Stimulated activated CD4-positive, alpha-beta T cell treated with anti-CD3 and anti-CD28 coated beads, Interleukin-4, amount 100 ng/mL, for 24 hours (primary cell): ENCODE results near the gene NCAM2.
A peak's percentile ranks its signal among the peaks of the same experiment; 100 is the strongest.
"Not testable (repeated sequence)": the region's sequence is repeated elsewhere in the genome, so short reads cannot be mapped to it uniquely, and the experiment has no call there.

ENCODE experiments used
- DNase-seq: peaks from one replicate; pipeline ENCODE4 v3.0.0-alpha.2; 2020

NCAM2 gene

DNA sequence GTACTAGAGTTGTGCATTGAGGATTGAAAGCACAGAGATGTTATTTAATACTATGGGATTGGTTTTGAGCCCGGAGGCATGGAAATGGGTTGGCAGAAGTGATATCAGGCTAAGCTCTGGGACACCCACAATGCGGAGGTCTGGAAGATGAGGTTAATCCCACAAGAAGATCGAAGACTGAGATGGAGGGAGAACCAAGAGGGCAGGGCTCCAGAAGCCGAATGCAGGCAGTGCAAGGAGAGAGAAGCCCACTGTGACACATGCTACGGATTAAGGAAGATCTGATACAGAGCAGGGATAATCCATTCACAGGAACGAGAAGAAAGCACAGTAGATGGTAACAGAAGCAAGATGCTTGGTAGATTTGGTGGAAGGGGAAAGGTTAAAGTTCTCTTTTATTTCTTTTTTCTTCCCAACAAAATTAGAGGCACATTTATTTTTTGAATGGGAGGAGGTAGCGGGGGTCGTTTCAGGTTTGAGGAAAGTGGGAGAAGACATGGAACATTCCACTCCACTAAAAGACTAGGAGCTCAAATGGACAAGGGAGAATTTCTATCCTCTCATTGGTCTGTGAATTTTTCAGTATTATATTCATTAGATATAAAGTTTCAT lies 113.2 kb downstream of the NCAM2 start:
- no peak for DNase-seq

DNA sequence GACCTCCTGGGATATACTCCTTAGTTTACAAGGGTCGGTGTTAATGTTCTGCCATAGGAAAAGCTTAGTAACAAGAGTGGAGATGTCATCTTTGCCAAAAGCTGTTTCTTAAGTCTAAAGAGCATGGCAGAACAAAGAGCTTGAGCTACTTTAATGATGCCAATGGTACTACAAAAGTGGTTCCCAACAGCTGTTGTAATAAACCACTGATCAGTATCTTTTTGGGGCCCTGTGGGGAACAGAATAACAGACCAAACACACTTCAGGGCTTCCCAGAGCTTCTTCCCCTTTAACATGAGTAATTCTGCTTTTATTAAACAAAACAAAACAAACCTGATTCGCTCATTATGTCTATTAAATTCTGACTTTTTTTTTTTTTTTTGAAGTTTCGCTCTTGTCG lies 116.3 kb downstream of the NCAM2 start:
- no peak for DNase-seq

DNA sequence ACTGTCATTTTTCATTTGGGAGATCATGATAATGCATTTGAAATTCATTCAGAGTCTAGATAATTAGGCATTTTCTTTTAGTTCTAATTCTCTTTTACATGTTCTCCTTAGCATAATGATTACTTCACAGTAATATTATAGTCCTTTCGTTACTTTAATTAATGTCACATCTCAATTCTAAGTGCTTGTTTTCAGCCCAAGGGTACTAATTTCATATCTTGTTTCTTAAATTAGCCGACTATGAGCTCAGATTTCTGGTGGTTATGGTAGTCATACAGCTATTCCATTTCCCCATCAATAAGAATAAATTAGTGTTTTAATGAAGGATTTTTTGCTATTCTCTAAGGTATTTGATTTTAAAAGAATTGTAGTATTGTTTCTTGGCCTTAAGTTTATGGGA lies 120.9 kb downstream of the NCAM2 start:
- DNase-seq = no peak

DNA sequence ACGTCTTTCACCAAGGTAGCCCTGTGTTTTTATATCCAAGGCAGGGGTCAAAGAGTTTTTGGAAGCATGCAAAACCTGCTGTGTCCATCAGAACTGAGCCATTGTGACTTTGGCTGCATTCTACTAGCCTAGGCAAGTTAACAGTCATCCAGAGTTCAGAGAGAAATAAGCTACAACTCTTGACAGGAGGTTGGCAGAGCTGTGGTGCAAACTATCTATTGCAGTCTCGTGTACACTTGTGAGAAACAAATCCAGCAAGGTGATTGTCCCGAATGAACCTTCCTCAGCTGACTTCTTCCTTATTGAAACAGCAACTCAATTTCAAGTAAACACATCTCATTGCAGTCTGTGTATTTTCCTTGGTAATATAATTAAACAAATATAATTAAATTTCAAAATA lies 124.5 kb downstream of the NCAM2 start:
- no peak for DNase-seq

DNA sequence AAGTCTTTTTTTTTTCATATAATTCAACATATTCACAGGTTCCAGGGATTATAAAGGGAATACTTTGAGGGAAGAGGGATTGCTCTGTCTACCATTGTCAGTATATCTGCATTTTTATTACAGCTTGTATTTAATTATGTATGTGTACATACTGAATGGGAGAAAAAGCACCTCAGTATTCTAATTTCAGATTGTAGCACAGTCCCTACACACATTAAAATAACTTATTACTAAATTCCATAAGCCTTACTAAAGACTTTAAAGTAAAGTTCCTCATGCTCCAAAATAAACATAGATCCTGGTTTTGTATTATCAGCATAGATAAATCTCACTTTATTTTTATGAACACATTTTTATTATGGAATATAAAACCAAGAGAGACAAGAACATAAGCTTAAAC lies 134.2 kb downstream of the NCAM2 start:
- DNase-seq = no peak

DNA sequence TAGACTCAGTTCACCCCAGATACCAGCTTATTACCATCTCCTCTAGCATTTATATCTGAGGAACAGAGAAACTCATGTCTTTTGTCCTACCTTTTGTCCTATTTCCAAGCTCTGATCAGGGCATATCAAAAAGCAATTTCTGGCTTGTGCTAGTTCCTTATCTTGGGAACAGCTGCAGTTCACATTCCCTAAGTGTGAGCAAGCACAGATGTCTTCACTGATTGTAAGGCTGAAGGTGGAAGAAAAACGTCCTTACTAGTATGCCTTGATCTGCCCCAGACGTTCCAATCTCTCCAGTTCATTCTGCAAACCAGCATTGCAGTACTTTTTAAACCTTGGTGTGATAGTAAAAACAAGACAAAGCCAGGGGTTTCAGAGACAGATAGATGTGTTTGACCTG lies 139.8 kb downstream of the NCAM2 start:
- DNase-seq = no peak

DNA sequence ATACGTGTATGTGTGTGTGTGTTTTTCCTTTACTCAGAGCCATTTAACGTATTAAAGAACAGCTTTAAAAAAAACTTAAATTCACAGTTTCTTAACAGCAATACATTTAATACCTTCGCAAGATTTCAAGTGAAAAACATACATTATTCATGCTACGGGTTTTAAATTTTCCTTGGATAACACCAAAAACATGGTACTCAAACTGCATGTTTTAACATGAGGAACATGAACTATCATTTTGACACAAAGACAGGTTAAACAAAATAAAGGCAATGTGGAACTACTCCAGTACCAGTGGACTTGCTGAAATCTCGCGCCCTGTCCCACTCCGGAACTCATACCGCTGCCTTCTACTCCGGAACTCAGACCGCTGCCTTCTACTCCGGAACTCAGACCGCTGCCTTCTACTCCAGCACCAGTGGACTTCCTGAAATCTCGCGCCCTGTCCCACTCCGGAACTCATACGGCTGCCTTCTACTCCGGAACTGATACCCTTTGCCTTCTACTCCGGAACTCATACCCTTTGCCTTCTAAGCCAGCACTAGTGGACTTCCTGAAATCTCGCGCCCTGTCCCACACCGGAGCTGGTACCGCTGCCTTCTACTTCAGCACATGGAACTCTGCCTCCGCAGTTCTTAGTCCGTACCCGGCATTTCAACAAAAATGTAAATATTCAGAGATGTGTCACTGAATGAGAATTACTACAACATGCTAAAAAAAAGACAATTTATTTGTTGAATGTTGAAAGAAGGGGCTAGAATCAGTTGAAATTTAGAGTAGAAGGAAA lies 148.6 kb downstream of the NCAM2 start:
- DNase-seq = no peak

DNA sequence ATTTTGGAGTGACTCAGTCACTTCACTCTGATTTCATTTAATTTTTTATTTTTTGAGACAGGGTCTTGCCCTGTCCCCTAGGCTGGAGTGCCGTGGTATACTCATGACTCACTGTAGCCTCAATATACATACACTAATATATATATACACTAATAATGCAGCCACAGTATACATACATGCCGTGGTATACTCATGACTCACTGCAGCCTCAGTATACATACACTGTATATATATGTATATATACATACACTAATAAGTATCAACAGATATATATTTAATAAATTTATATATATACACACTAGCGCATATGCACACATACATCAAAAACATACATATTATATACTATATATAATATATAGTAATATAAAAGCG lies 149.2 kb downstream of the NCAM2 start:
- DNase-seq = no peak

DNA sequence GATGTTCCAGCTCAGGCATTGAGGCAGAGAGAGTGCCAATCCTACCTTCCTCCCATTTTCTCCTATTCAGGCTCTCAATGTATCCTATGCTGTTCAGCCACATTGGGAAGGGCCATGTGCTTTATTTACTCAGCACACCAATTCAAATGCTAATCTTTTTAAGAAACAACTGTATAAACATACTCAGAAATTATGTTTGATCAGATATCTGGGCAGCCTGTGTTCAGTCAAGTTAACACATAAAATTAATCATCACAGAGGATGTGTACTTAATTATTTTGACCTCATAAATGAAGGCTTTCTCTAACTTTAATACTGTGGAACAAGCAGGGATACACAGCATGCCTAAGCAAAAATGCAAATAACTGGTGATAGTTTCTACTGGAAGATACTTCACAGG lies 149.8 kb downstream of the NCAM2 start:
- DNase-seq = no peak

DNA sequence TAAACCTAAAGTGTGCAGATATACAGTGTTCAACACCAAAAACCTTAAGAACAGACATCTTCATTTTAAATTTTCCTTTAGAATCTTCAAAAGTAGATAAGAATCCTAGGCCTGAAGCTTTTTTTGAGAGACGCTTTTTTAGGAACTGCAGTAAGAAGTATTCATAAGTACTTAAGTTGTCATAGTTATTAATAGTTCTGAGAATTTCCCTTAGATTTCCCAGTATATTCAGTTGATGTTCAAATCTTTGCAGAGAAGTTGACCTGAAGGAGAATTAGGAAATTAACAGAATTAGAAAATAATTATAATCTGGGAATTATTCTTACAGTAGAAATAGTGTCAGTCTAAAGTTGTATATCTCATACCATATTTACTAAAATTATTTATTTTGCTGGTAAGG lies 150.3 kb downstream of the NCAM2 start:
- DNase-seq = no peak

DNA sequence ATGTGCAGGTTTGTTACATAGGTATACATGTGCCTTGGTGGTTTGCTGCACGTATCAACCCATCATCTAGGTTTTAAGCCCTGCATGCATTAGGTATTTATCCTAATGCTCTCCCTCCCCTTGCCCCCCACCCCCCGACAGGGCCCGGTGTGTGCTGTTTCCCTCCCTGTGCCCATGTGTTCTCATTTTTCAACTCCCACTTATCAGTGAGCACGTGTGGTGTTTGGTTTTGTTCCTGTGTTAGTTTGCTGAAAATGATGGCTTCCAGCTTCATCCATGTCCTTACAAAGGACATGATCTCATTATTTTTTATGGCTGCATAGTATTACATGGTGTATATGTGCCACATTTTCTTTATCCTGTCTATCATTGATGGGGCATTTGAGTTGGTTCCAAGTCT lies 151.2 kb downstream of the NCAM2 start:
- not testable (repeated sequence) for DNase-seq

DNA sequence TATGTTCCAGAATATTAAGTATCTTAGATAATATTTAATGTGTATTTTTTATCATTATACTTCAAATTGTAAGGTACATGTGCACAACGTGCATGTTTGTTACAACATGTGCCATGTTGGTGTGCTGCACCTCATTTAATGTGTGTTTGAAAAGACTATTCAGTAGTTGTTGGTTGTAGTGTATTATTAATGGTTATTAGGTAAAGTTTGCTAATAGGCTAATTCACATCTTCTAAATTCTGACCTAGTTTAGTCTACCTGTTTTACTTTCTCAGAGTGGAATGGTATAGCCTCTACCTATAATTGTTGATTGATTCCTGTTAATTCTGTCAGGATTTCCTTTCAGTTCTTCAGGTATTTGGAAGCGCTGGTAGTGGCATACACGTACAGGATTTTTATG lies 153.0 kb downstream of the NCAM2 start:
- no peak for DNase-seq

DNA sequence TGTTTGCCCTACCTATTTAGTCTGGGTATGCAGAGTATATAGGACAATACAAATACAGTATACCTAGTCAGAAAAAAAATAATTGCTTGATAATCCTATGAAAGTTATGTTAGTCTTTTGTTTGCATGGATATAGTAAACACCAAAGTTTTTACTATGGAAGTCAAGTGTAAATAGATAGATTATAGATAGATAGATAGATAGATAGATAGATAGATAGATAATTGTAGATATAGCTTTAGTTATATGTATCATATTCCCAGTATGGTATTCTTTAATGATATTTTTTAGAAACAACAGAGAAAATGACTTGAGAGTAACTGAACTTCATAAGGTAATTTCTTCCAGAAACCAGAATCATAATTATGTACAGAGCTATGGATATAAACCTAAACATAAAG lies 158.2 kb downstream of the NCAM2 start:
- no peak for DNase-seq

DNA sequence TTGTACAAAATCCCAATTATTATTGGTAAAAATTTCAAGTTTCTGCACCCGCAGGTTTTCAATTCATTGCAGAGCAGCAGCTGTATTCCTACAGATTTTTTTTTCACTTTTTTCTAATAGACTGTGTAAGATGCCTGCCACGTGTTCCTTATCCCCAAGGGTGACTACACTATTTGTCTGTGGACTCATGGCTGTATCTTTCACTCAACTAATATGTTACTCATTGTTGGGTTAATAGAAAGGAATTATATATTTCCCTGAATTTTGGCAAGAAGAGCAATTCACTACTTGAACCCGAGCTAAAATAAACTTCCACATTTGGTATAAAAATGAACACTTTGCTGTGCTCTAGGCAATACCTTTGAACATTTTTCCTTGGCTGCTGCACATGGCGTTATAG lies 158.7 kb downstream of the NCAM2 start:
- no peak for DNase-seq

DNA sequence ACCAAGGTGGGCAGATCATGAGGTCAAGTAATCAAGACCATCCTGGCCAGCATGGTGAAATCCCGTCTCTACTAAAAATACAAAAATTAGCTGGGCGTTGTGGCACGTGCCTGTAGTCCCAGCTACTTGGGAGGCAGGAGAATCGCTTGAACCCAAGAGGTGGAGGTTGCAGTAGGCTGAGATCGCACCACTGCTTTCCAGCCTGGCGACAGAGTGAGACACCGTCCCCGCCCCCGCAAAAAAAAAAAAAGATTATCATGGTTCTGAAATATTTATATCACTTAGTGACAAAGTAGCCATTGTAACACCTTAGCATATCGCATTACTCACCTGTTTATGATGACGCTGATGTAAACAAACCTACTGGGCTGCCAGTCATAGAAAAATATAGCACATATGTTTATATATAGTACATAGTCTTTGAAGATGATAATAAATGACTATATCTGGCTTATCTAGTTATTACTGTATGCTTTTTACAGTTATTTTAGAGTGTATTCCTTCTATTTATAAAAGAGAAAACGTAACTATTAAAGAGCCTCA lies 160.2 kb downstream of the NCAM2 start:
- DNase-seq = no peak

DNA sequence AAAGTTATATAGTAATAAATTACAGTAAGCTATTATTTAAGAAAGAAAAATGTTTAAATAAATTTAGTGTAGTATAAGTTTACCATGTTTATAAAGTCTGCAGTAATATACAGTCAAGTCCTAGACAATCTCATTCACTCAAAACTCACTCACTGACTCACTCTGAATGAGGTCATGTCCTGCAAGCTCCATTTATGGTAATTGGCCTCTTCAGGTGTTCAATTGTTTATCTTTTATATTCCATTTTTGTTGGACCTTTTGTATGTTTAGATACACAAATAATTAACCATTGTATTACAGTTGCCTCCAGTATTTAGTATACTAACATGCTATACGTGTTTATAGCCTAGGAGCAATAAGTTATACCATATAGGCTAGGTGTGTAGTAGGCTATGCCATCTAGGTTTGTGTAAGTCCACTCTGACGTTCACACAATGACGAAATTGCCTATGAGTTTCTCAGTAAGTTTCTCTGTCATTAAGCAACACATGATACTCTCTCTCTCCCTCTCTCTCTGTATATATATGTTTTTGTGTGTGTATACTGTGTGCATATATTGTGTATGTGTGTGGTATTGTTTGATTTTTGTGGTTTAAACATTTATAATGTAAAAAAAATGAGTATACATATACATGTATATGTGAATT lies 161.2 kb downstream of the NCAM2 start:
- no peak for DNase-seq

DNA sequence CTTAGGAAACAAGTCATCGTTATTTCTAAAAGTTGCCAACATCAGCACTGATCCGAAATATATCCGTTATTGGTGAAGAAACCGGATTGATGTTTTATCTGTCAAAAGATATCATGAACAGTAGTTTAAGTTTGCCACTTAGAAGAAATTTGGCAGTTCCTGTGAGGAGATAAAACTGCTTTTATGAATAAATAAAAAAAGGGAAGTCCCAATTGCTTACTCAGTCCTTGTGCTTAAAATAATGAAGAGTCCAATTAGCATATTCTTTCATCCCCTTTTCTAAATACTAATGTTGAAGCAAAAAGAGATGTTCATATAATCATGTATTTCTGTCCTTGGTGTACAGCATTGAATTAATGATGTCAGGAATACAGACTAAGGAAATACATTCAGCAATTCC lies 164.6 kb downstream of the NCAM2 start:
- no peak for DNase-seq

DNA sequence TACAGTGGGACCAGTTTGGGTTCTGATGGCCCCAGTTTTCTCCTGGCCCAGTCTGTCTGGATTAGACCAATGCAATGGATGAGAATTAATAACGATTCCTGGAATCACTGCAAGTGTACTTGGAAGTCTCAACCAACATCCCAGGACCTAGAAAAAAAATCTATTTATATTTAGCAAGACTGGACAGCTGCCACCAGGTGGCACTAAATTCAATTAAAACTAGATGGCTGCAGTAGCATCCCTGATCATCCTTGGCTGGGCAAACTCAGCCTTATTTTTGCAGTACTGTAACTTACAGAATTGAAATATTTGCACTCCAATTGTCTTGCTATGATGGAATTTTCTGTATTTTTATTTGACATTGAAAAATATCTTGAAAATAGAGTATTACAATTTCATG lies 165.7 kb downstream of the NCAM2 start:
- peak; percentile 39 for DNase-seq

DNA sequence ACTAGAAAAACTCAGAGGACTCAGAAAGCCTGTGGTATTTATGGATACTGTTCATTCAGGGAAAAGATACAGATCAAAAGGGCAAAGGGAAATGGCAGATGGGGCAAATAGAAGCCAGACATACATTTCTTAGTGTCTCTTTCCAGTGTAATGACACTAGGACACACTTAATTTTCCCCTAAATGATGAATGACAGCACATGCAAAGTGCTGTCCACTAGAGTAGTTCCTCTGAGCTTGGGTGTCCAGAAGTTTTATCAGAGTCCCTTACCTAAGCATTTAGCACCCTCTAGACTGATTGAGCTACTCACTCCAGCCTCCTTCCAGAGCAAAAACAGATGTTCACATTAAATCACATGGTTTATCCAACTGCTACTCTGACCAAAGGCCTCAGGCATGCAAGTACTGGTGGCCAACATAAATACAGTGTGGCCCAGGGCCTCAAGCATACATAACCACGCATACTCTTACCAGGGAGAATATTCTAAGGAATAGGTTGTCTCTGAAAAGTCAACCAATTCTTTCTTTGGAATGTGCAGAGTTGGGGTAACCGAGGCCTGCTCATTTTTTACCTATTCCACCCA lies 166.9 kb downstream of the NCAM2 start:
- DNase-seq = no peak

DNA sequence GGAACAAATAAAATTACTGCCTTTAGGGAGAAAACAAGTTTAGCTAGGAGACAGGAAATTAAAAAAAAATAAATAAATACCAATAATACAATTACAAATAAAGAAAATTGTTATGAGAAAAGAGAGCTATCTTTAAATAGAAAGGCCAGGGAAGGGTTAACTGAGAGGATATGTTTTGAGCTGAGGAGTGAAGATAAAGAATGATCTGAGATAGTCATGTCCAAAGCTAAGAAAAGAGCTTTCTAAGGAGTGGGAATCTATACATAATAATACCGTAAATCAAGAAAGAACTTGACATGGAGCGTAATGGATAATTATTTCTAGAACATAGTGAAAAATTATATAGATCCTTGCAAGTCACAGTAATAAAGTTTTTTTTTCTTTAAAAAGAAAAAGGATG lies 176.5 kb downstream of the NCAM2 start:
- no peak for DNase-seq

DNA sequence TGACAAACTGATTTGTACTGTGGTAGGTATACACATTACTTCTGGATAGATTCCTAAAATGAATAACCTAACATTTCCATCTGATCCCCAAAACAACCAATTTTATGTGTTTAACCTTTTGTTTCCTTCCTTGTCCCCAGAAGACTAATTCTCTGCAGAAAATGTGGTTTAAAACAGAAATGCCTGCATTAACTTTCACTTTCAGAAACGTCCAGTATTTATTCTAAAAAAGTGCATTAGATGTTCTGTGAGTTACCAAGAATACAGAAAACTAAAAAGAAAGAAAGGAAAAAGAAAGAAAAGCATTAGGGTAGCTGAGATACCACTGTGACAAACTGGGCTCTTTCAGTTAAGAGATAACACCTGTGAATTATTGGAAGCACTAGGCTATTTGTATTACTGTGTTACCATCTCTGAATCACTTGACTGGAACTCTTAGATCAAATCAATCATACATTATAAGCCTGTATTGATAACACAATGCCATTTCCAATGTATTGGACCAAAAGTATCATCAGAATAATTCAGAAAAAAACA lies 177.7 kb downstream of the NCAM2 start:
- no peak for DNase-seq

DNA sequence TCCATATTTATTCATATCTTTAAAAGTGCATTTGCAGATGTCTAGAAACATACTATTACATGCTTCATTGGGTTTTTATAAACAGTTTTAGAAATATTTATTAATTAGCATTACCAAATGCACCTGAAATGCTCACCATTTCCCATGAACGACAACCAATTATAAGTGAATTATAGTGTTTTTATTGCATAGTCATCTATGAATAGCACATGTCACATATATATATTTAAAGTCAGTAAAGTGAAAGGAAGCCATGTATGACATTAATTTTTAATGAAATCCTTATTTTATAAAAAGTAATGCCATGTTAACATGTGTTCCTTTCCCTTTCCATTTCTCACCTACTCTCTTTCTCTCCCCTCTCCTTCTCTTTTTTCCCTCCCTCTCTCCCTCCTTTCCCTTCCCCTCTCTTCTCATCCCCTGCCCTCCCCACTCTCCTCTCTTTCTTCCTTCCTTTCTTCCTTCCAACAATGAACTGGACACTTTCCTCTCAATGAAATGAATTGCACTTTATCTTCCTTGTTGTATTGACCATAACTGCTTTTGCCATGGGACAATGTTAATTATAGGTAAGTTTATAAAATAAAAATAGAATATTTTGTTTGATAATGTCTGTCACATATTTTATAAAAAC lies 179.3 kb downstream of the NCAM2 start:
- no peak for DNase-seq
